GM10248 (cell line): ENCODE measurements around the gene BABAM2.

Experiments
- CTCF ChIA-PET: fragments of 300-600 bp; sonication (Branson Sonifier 250); formaldehyde crosslinking; extraction: SDS; loops from one replicate; lab custom pipeline; 2021; ENCODE audit warnings: antibody characterized with exemption; lab: Yijun Ruan, JAX
- POLR2A ChIA-PET: fragments of 350-650 bp; sonication (Branson Sonifier 250); formaldehyde crosslinking; extraction: SDS; loops from one replicate; lab custom pipeline; 2020; ENCODE audit warnings: antibody characterized with exemption; lab: Yijun Ruan, JAX
- DNase-seq: peaks from one replicate; pipeline ENCODE4 v3.0.0; 2012; ENCODE audit errors: extremely low spot score
- TF ChIP-seq, protein P1 (sequence below): IDR thresholded peaks from 2 replicates; pipeline ENCODE4 v1.5.1; 2012; ENCODE audit warnings: mild to moderate bottlenecking, low read depth; ENCODE audit errors: extremely low read depth, missing control alignments, control extremely low read depth

The BABAM2 gene

DNA sequence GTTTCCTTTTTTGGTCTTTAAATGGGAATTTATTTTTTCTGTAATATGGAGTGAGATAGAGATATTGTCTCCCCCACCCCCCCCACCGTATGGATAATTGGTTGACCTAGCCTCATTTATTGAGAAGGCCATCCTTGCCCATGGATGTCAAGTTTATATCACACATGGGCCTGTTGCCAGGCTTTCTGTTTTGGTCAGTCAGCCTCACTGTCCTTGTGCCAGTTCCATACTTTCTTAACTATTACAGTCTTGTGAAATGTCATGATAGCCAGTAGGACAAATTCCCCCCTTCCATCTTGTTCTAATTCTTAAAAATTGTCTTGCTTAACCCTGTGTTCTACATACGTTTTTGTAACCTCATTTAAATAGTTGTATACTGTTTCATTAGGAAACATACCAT is 12.5 kb downstream of the BABAM2 start:
- TF ChIP-seq, protein P1, sequence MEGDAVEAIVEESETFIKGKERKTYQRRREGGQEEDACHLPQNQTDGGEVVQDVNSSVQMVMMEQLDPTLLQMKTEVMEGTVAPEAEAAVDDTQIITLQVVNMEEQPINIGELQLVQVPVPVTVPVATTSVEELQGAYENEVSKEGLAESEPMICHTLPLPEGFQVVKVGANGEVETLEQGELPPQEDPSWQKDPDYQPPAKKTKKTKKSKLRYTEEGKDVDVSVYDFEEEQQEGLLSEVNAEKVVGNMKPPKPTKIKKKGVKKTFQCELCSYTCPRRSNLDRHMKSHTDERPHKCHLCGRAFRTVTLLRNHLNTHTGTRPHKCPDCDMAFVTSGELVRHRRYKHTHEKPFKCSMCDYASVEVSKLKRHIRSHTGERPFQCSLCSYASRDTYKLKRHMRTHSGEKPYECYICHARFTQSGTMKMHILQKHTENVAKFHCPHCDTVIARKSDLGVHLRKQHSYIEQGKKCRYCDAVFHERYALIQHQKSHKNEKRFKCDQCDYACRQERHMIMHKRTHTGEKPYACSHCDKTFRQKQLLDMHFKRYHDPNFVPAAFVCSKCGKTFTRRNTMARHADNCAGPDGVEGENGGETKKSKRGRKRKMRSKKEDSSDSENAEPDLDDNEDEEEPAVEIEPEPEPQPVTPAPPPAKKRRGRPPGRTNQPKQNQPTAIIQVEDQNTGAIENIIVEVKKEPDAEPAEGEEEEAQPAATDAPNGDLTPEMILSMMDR = no peak
- ChIA-PET POLR2A (no interaction called here), CTCF (no interaction called here)
- no peak for DNase-seq

DNA sequence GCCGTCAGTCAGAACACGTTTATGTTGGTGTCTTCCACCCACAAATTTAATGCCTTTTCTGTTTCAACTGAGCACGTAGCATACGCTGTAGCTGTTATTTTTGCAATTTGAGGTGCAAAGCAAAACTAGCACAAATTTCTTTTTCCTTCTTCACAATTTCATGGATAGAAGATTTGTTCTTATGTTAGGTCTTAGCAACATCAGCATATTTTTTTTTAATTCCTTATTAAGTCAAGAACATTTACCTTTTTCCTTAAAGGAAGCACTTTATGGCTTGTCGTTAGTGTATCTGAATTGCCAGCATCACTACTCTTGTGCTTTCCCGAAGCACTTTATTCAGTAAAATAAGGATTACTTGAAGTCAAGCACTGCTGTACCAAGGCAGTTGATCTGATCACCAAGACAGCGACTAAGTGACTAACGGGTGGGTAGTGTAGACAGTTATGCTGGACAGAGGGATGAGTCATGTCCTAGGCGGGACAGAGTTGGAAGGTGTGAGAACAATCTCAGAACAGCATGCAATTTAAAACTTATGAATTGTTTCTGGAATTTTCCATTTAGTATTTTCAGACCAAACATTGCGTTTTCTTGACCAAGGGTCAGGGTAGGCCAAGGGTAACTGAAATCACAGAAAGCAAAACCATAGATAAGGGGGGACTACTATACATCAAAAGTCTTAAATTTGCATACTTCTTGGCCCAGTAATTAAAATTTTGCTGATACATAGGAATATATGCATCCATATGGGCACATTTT is 13.3 kb downstream of the BABAM2 start:
- ChIA-PET CTCF (interaction anchor here (2.0 kb wide), 1 partner anchor 11 kb away, joined by 5 read pairs; no protein-coding TSS in a partner anchor), POLR2A (no interaction called here)
- no peak for DNase-seq
- TF ChIP-seq, protein P1 = no peak

DNA sequence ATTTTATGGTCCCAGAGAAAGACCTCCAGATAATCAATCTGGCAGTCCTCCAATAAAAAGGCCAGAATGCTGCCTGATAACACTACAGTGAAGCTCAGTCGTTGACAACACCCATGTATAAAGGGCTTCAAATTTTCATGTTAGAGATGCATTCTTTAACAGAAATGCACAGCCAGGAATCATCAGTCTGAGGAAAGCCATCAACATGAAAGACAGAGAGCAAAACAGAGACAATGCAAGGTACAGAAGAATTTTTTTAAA is 13.8 kb downstream of the BABAM2 start:
- TF ChIP-seq, protein P1 = no peak
- ChIA-PET POLR2A (no interaction called here), CTCF (interaction anchor here (2.0 kb wide), 1 partner anchor 10 kb away, joined by 5 read pairs; no protein-coding TSS in a partner anchor)
- no peak for DNase-seq

DNA sequence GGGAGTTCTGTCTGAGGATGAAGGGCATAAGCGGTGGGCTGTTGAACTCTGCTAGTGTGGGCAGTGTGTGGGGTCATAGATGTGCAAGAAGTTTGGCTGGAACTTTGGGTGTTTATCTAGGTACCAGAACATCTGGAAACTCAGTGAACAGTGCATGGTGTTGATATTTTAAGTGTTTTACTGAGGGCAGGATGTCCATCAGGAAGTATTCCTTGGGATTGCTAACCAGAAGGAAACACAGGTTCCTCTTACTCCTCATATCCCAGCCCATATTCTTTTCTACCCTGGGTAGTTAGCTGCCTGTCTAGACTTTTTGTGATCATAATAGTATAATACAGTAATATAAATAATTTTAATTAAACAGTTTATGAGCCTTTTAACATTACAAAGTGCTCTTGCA is 15.5 kb downstream of the BABAM2 start:
- ChIA-PET POLR2A (no interaction called here), CTCF (no interaction called here)
- no peak for DNase-seq
- TF ChIP-seq, protein P1 = no peak

DNA sequence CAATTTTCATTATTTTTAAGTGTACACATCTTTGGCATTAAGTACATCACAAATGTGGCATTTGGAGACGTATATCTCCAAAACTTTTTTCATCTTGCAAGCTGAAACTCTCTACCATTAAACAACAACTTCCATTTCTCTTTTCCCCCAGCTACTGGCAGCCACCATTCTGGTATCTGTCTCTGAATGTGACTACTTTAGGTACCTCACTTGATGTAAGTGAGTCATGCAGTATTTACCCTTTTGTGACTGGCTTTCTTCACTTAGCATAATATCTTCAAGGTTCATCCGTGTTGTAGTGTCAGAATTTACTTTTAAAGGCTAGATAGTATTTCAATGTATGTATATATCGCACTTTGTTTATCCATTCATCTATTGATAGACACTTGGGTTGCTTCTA is 17.0 kb downstream of the BABAM2 start:
- TF ChIP-seq, protein P1 = no peak
- ChIA-PET POLR2A (no interaction called here), CTCF (interaction anchor here (1.2 kb wide), 1 partner anchor 10 kb away, joined by 3 read pairs; no protein-coding TSS in a partner anchor)
- no peak for DNase-seq

DNA sequence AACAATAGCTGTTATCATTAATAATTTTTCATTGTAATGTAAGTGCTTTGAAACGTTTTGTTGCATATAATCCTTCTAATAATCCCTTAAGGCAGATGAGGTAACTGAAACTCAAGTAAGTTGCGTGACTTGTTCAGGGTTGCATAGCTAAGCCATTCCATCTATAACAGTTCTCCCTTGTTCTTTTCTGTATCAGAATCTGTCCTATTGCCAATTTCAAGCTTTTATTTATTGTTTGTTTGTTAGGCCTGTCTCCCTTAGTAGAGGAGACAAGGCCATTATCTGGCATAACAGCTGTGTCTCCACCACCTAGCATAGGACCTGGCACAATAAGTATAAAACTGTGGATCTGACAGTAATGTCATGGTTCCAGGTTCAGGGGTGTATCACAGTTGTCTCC is 19.4 kb downstream of the BABAM2 start:
- TF ChIP-seq, protein P1 = no peak
- ChIA-PET POLR2A (no interaction called here), CTCF (no interaction called here)
- DNase-seq = no peak
